NB4 (cell line): ENCODE results near the gene RPS5.

ENCODE experiments used
- CTCF ChIP-seq: IDR thresholded peaks from one replicate; pipeline ENCODE4 v1.5.1; 2012; ENCODE audit warnings: low read depth, low read length
- MYC ChIP-seq: IDR thresholded peaks from 2 replicates; pipeline ENCODE4 v1.6.1; 2011; ENCODE audit warnings: low read depth, low read length
- POLR2A ChIP-seq: IDR thresholded peaks from 2 replicates; pipeline ENCODE4 v1.6.1; 2011; ENCODE audit warnings: mild to moderate bottlenecking; ENCODE audit not compliant: insufficient read length; ENCODE audit errors: extremely low read depth

GRCh38 chr19:58349590-58349989, 37.5 kb upstream of the RPS5 start:
- TF ChIP-seq POLR2A (no peak), CTCF (no peak), MYC (no peak)
